Colonic mucosa (tissue), 4 donors: ENCODE measurements around the gene RPS4Y2. TPM values are rescaled to one million over a fixed set of nuclear protein-coding genes. Genes with fewer than 3 reads are reported as not detected.

Experiments
- DNase-seq: peaks from one replicate; pipeline ENCODE4 v3.0.0-alpha.2; 2020
- H3K27ac ChIP-seq: fragments of 200-600 bp; one replicate; pipeline ENCODE4 v1.8.0; 2021
- H3K27me3 ChIP-seq: fragments of 200-600 bp; one replicate; pipeline ENCODE4 v1.8.0; 2021
- H3K36me3 ChIP-seq: fragments of 200-600 bp; one replicate; pipeline ENCODE4 v1.8.0; 2021
- H3K4me1 ChIP-seq: fragments of 200-600 bp; one replicate; pipeline ENCODE4 v1.8.0; 2021; ENCODE audit warnings: mild to moderate bottlenecking
- H3K4me3 ChIP-seq: fragments of 200-600 bp; one replicate; pipeline ENCODE4 v1.8.0; 2021
- H3K9ac ChIP-seq, 2 donors: one replicate each; pipeline ENCODE4 v1.7.0; 2013; ENCODE audit warnings: control low read depth in 2 of 2, low read depth in 2 of 2, low read length in 2 of 2
- H3K9me3 ChIP-seq: fragments of 200-600 bp; one replicate; pipeline ENCODE4 v1.8.0; 2021
- intact Hi-C: fragments of 100-400 bp; cut with DNase I; formaldehyde crosslinking; loops from one replicate; pipeline ENCODE4 v1.14.1; 2022
- total RNA-seq, 2 donors: library from RNA; stranded (reverse); fragmentation: NEBNext Ultra II Directional in 1 of 2; extraction: Animal tissue kit (Norgen Biotek cat#: 25700) in 1 of 2; gene quantifications; one replicate each; pipeline ENCODE4 v1.2.1, GENCODE V29; 2021
- TF ChIP-seq, protein P1 (sequence below): fragments of 200-600 bp; IDR thresholded peaks from one replicate; pipeline ENCODE4 v1.8.0; 2022; ENCODE audit warnings: antibody characterized with exemption, mild to moderate bottlenecking
- donor health status: healthy.
- donor health status: DM: no; HTN: no; CAD: no.
- donor health status: DM: no; HTN: no; CAD: no.

RPS4Y2 gene
- total RNA-seq, result not detected

- Histone ChIP-seq H3K4me3 (no peak within 1 kb of the TSS), H3K27ac (no peak within 1 kb of the TSS), H3K9ac (no peak within 1 kb of the TSS), H3K9me3 (no peaks in the 10 kb centered on the region), H3K36me3 (no peaks in the 10 kb centered on the region), H3K27me3 (no peaks in the 10 kb centered on the region), H3K4me1 (no peaks in the 10 kb centered on the region)
- TF ChIP-seq, protein P1, sequence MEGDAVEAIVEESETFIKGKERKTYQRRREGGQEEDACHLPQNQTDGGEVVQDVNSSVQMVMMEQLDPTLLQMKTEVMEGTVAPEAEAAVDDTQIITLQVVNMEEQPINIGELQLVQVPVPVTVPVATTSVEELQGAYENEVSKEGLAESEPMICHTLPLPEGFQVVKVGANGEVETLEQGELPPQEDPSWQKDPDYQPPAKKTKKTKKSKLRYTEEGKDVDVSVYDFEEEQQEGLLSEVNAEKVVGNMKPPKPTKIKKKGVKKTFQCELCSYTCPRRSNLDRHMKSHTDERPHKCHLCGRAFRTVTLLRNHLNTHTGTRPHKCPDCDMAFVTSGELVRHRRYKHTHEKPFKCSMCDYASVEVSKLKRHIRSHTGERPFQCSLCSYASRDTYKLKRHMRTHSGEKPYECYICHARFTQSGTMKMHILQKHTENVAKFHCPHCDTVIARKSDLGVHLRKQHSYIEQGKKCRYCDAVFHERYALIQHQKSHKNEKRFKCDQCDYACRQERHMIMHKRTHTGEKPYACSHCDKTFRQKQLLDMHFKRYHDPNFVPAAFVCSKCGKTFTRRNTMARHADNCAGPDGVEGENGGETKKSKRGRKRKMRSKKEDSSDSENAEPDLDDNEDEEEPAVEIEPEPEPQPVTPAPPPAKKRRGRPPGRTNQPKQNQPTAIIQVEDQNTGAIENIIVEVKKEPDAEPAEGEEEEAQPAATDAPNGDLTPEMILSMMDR, result no peak
- DNase-seq, result no peak
- intact Hi-C loops, result no loop called here
These were observed at the start of gene RPS4Y2 for GRCh38 chrY:20755808-20756207. Gene RPS4Y2 (plus strand): TSS chrY:20756108. CDS start chrY:20756164, 56 bp downstream.

DNA sequence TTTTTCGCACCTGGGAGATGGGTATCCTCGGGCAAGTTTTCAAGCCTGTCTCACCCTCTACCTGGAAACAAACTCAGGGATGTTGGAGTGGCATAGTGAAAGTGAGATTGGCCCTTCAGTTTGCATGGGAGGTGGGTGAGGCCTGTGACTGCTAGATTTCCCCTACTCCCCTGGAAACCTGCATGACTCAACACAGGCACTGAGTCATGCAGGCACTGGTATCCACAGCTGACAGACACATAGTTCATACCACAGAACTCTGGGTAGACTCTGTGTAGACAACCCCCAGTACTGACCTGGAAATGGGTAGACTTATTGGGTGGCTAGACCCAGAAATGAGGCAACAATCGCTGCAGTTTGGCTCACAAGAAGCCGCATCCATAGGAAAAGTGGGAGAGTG is 41.5 kb upstream of the RPS4Y2 start:
- no peak for DNase-seq
- TF ChIP-seq, protein P1, result no peak
- H3K9ac ChIP-seq, result no peak overlapping the region
- H3K27me3 ChIP-seq, result no peaks in the 10 kb centered on the region
- H3K27ac ChIP-seq, result no peak overlapping the region
- no peaks in the 10 kb centered on the region for H3K36me3 ChIP-seq
- H3K4me3 ChIP-seq, result no peak overlapping the region
- intact Hi-C loops, result no loop called here
- no peaks in the 10 kb centered on the region for H3K9me3 ChIP-seq
- H3K4me1 ChIP-seq, result no peaks in the 10 kb centered on the region

DNA sequence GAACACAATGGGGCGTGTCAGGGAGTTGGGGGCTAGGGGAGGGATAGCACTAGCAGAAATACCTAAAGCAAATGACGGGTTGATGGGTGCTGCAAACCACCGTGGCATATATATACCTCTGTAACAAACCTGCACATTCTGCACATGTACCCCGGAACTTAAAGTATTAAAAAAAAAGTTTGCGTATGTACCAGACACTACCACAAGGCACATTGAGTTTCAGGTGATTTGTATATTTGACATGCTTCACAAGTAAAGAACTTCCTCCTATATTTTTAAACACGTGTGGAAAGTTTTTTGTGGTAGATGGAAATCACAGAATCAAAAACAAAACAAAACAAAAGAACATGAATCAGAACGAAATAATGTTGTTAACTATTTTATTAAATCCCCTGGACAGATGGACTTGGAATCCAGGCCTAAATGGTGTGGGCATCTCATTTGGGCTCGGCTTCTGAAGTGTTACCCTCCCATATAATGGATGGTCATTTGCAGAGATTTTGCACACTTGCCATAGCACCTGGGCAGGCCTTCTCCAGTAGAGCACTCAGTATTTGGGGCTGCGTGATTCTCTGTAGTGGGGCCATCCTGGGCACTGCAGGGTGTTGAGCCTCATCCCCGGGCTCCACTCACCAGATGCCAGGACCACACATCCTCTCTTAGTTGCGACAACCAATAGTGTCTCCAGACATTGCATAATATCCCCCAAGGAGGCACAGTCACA is 29.6 kb upstream of the RPS4Y2 start:
- Histone ChIP-seq H3K36me3 (no peaks in the 10 kb centered on the region), H3K4me1 (no peaks in the 10 kb centered on the region), H3K9me3 (no peaks in the 10 kb centered on the region), H3K9ac (no peak overlapping the region), H3K27me3 (no peaks in the 10 kb centered on the region), H3K4me3 (no peak overlapping the region), H3K27ac (no peak overlapping the region)
- DNase-seq, result no peak
- TF ChIP-seq, protein P1, result no peak
- intact Hi-C loops, result no loop called here

- Histone ChIP-seq H3K36me3 (no peaks in the 10 kb centered on the region), H3K27me3 (no peaks in the 10 kb centered on the region), H3K27ac (no peak overlapping the region), H3K9ac (no peak overlapping the region), H3K4me1 (no peaks in the 10 kb centered on the region), H3K9me3 (no peaks in the 10 kb centered on the region), H3K4me3 (no peak overlapping the region)
- TF ChIP-seq, protein P1, result no peak
- intact Hi-C loops, result no loop called here
- DNase-seq, result no peak
These were observed 20.7 kb upstream of the RPS4Y2 start for GRCh38 chrY:20735200-20735599.

DNA sequence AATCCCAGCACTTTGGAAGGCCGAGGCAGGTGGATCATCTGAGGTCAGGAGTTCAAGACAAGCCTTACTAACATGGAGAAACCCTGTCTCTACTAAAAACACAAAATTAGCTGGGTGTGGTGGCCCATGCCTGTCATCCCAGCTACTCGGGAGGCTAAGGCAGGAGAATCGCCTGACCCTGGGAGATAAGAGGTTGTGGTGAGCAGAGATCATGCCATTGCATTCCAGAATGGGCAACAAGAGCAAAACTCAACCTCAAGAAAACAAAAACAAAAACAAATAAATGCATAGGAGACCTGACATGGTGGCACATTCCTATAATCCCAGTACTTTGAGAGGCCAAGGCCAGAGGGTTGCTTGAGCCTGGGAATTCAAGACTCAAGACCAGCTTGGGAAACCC is 16.1 kb upstream of the RPS4Y2 start:
- Histone ChIP-seq H3K27ac (no peak overlapping the region), H3K4me1 (no peaks in the 10 kb centered on the region), H3K36me3 (no peaks in the 10 kb centered on the region), H3K9me3 (no peaks in the 10 kb centered on the region), H3K4me3 (no peak overlapping the region), H3K27me3 (no peaks in the 10 kb centered on the region), H3K9ac (no peak overlapping the region)
- TF ChIP-seq, protein P1, result no peak
- no peak for DNase-seq
- intact Hi-C loops, result no loop called here
